ENCODE measurements around the gene TIGD1.
A peak's percentile ranks its signal among the peaks of the same experiment; 100 is the strongest.

The TIGD1 gene

GRCh38 chr2:232539298-232540231 is 10.8 kb downstream of the TIGD1 start, which contains the start of gene CHRNG:
Gene CHRNG (plus strand): TSS chr2:232539692. CDS start chr2:232539748, 56 bp downstream.
- TF ChIP-seq POLR2A (IDR thresholded peaks at IDR 0.05; ENCODE audit: extremely low read depth, insufficient read length): peak; percentile 8
- TF ChIP-seq MAX (IDR thresholded peaks at IDR 0.05; ENCODE audit: low read depth, low read length): no peak
- TF ChIP-seq CTCF (IDR thresholded peaks at IDR 0.05; ENCODE audit: low read depth, low read length): no peak
- no peak for TF ChIP-seq MYC (IDR thresholded peaks at IDR 0.05; ENCODE audit: low read depth, low read length)
- DNase-seq (ENCODE audit: low read depth): no peak
- no peak within 1 kb of the TSS for H3K4me3 ChIP-seq (ENCODE audit: low read depth, low read length)

GRCh38 chr2:232538671-232539070 is 11.7 kb downstream of the TIGD1 start:
- DNase-seq (ENCODE audit: low read depth): no peak
- TF ChIP-seq POLR2A (IDR thresholded peaks at IDR 0.05; ENCODE audit: extremely low read depth, insufficient read length) (no peak), MAX (IDR thresholded peaks at IDR 0.05; ENCODE audit: low read depth, low read length) (no peak), MYC (IDR thresholded peaks at IDR 0.05; ENCODE audit: low read depth, low read length) (no peak), CTCF (IDR thresholded peaks at IDR 0.05; ENCODE audit: low read depth, low read length) (no peak)
- H3K4me3 ChIP-seq (ENCODE audit: low read depth, low read length): no peak overlapping the region

- no peak for TF ChIP-seq CTCF (IDR thresholded peaks at IDR 0.05; ENCODE audit: low read depth, low read length)
- TF ChIP-seq MYC (IDR thresholded peaks at IDR 0.05; ENCODE audit: low read depth, low read length): no peak
- TF ChIP-seq POLR2A (IDR thresholded peaks at IDR 0.05; ENCODE audit: extremely low read depth, insufficient read length): no peak
- TF ChIP-seq MAX (IDR thresholded peaks at IDR 0.05; ENCODE audit: low read depth, low read length): no peak
- DNase-seq (ENCODE audit: low read depth): no peak
- no peak overlapping the region for H3K4me3 ChIP-seq (ENCODE audit: low read depth, low read length)
Observed at GRCh38 chr2:232537499-232537898, 12.9 kb downstream of the TIGD1 start.

GRCh38 chr2:232537079-232537478 is 13.3 kb downstream of the TIGD1 start:
- no peak overlapping the region for H3K4me3 ChIP-seq (ENCODE audit: low read depth, low read length)
- peak; percentile 62 for TF ChIP-seq CTCF (IDR thresholded peaks at IDR 0.05; ENCODE audit: low read depth, low read length)
- TF ChIP-seq MYC (IDR thresholded peaks at IDR 0.05; ENCODE audit: low read depth, low read length): no peak
- DNase-seq (ENCODE audit: low read depth): peak; percentile 33

- H3K4me3 ChIP-seq (ENCODE audit: low read depth, low read length): no peak overlapping the region
- TF ChIP-seq CTCF (IDR thresholded peaks at IDR 0.05; ENCODE audit: low read depth, low read length): no peak
- no peak for TF ChIP-seq MYC (IDR thresholded peaks at IDR 0.05; ENCODE audit: low read depth, low read length)
- TF ChIP-seq POLR2A (IDR thresholded peaks at IDR 0.05; ENCODE audit: extremely low read depth, insufficient read length): no peak
- no peak for TF ChIP-seq MAX (IDR thresholded peaks at IDR 0.05; ENCODE audit: low read depth, low read length)
- DNase-seq (ENCODE audit: low read depth): no peak
Observed at GRCh38 chr2:232535761-232536530, 14.4 kb downstream of the TIGD1 start.
